GM12878 (cell line): Measurements from ENCODE around the gene DUSP8. TPM values are rescaled to one million over a fixed set of nuclear protein-coding genes. Genes with fewer than 3 reads are reported as not detected.

ENCODE experiments used
- ATAC-seq: fragments of 200-7000 bp; cut with Tn5 transposase; 3 replicates; pipeline ENCODE4 v1.9.1; 2020; ENCODE audit warnings: mild to moderate bottlenecking, moderate library complexity
- BruUV-seq: library from RNA; stranded (reverse); fragments of 400-500 nt; replicated peaks from 2 replicates; lab custom pipeline; 2021; lab: Mats Ljungman, UMichigan
- CTCF ChIA-PET: fragments of 300-600 bp; sonication (Branson Sonifier 250); formaldehyde crosslinking; extraction: SDS; loops from one replicate; lab custom pipeline; 2021; ENCODE audit warnings: inconsistent platforms; lab: Yijun Ruan, JAX
- POLR2A ChIA-PET: fragments of 350-600 bp; formaldehyde crosslinking; extraction: SDS; loops from one replicate; lab custom pipeline; 2021; ENCODE audit warnings: inconsistent platforms; lab: Charles Lee
- RAD21 ChIA-PET: fragments of 300-600 bp; sonication (Branson Sonifier 250); formaldehyde crosslinking; loops from one replicate; lab custom pipeline; 2023; ENCODE audit warnings: antibody characterized with exemption; ENCODE audit not compliant: unreplicated experiment; lab: Charles Lee
- SMC1A ChIA-PET: fragments of 300-600 bp; sonication (Branson Sonifier 250); formaldehyde crosslinking; loops from one replicate; lab custom pipeline; 2023; ENCODE audit not compliant: unreplicated experiment, uncharacterized antibody; lab: Charles Lee
- DNase-seq: peaks from one replicate; pipeline ENCODE4 v3.0.0-alpha.2; 2011; ENCODE audit warnings: low read depth, low spot score
- FAIRE-seq: peaks from 3 replicates; lab custom pipeline; 2011; peaks lifted over from hg19 to GRCh38; lab: Jason Lieb, UNC
- H2AFZ ChIP-seq: 2 replicates; pipeline ENCODE4 v1.6.0; 2011; ENCODE audit warnings: low read depth, low read length, control low read depth; ENCODE audit not compliant: control insufficient read depth
- H3K27ac ChIP-seq: 2 replicates; pipeline ENCODE4 v1.5.1; 2011; ENCODE audit warnings: control low read depth; ENCODE audit not compliant: control insufficient read depth, insufficient read depth
- H3K27me3 ChIP-seq, 2 experiments: replicated peaks in 1 of 2; 2 replicates each; pipeline versions ENCODE4 v1.6.0 to v1.6.1; 2011; ENCODE audit warnings: low read length in 1 of 2; ENCODE audit not compliant: control insufficient read depth in 2 of 2, insufficient read depth in 2 of 2
- H3K36me3 ChIP-seq, 2 experiments: 2 replicates each; pipeline ENCODE4 v1.5.1; 2011; ENCODE audit warnings: low read length in 1 of 2; ENCODE audit not compliant: control insufficient read depth in 2 of 2, insufficient read depth in 2 of 2
- H3K4me1 ChIP-seq: 2 replicates; pipeline ENCODE4 v1.6.1; 2011; ENCODE audit warnings: mild to moderate bottlenecking, low read length, moderate library complexity, mixed read lengths; ENCODE audit not compliant: control insufficient read depth, insufficient read depth
- H3K4me2 ChIP-seq: 2 replicates; pipeline ENCODE4 v1.6.0; 2011; ENCODE audit warnings: control low read depth; ENCODE audit not compliant: control insufficient read depth, insufficient read depth
- H3K4me3 ChIP-seq: fragments of 200-600 bp; sonication (generic); 2 replicates; pipeline ENCODE4 v1.5.1; 2016
- H3K79me2 ChIP-seq: 2 replicates; pipeline ENCODE4 v1.6.0; 2011; ENCODE audit warnings: low read length; ENCODE audit not compliant: control insufficient read depth, insufficient read depth
- H3K9ac ChIP-seq: 2 replicates; pipeline ENCODE4 v1.8.0; 2011; ENCODE audit warnings: low read length, control low read depth, mixed read lengths; ENCODE audit not compliant: control insufficient read depth, insufficient read depth
- H3K9me3 ChIP-seq: replicated peaks from 3 replicates; pipeline ENCODE4 v1.5.1; 2011; ENCODE audit warnings: mild to moderate bottlenecking, low read length; ENCODE audit not compliant: control insufficient read depth, insufficient read depth
- H4K20me1 ChIP-seq: 2 replicates; pipeline ENCODE4 v1.6.0; 2011; ENCODE audit not compliant: control insufficient read depth, insufficient read depth
- ATF2 ChIP-seq: IDR thresholded peaks from 2 replicates; pipeline ENCODE4 v1.6.1; 2012; ENCODE audit warnings: low read length, inconsistent platforms
- BACH1 ChIP-seq: fragments of 450-650 bp; IDR thresholded peaks from 2 replicates; pipeline ENCODE4 v1.6.1; 2017; ENCODE audit warnings: mild to moderate bottlenecking, borderline replicate concordance
- CBX3 ChIP-seq: fragments of 200-600 bp; sonication (generic); IDR thresholded peaks from 2 replicates; pipeline ENCODE4 v1.6.1; 2016; ENCODE audit warnings: low read depth, borderline replicate concordance
- CEBPB ChIP-seq, 2 experiments: fragments of 150-350 bp in 1 of 2; IDR thresholded peaks; 2 replicates each; pipeline ENCODE4 v1.6.1; 2012 to 2014; ENCODE audit warnings: low read depth in 2 of 2, low read length in 2 of 2, borderline replicate concordance in 1 of 2, inconsistent platforms in 1 of 2
- CHD2 ChIP-seq: IDR thresholded peaks from 2 replicates; pipeline ENCODE4 v1.6.1; 2011; ENCODE audit warnings: low read depth, low read length, improper control_type of control experiment, borderline replicate concordance
- CHD4 ChIP-seq: fragments of 200-600 bp; sonication (generic); IDR thresholded peaks from 2 replicates; pipeline ENCODE4 v1.6.1; 2016; ENCODE audit warnings: mild to moderate bottlenecking
- E2F8 ChIP-seq: fragments of 450-650 bp; IDR thresholded peaks from 2 replicates; pipeline ENCODE4 v1.6.1; 2018; ENCODE audit warnings: mild to moderate bottlenecking, low read depth, moderate library complexity; ENCODE audit not compliant: partially characterized antibody
- KDM1A ChIP-seq: fragments of 200-600 bp; sonication (generic); IDR thresholded peaks from 2 replicates; pipeline ENCODE4 v1.6.1; 2016; ENCODE audit warnings: borderline replicate concordance
- MTA3 ChIP-seq: IDR thresholded peaks from 2 replicates; pipeline ENCODE4 v1.6.1; 2012; ENCODE audit warnings: low read length, inconsistent platforms, borderline replicate concordance
- MXI1 ChIP-seq: fragments of 150-350 bp; IDR thresholded peaks from 2 replicates; pipeline ENCODE4 v1.6.1; 2011; ENCODE audit warnings: low read depth, mild to moderate bottlenecking, inconsistent platforms, low read length, improper control_type of control experiment
- NFXL1 ChIP-seq: fragments of 450-650 bp; IDR thresholded peaks from 2 replicates; pipeline ENCODE4 v1.6.1; 2017; ENCODE audit warnings: antibody characterized with exemption, mild to moderate bottlenecking, borderline replicate concordance
- POLR2AphosphoS5 ChIP-seq: IDR thresholded peaks from 2 replicates; pipeline ENCODE4 v1.6.1; 2011; ENCODE audit warnings: mild to moderate bottlenecking, low read length, inconsistent platforms
- RUNX3 ChIP-seq: IDR thresholded peaks from 2 replicates; pipeline ENCODE4 v1.6.1; 2012; ENCODE audit warnings: low read length, inconsistent platforms
- TBL1XR1 ChIP-seq: IDR thresholded peaks from 2 replicates; pipeline ENCODE4 v1.6.1; 2012; ENCODE audit warnings: low read depth, low read length, improper control_type of control experiment
- WGBS: methylation state at CpG from one replicate; pipeline ENCODE4 v1.1.6; 2016; ENCODE audit warnings: low lambda C conversion rate; ENCODE audit not compliant: insufficient replicate concordance, insufficient coverage; ENCODE audit errors: missing lambda C conversion rate; 5-methylcytosine and 5-hydroxymethylcytosine counted together
- in situ Hi-C: fragments of 300-500 bp; cut with MboI; formaldehyde crosslinking; loops from 9 replicates; pipeline ENCODE4 v1.14.3; 2018; ENCODE audit warnings: mixed read lengths
- intact Hi-C: fragments of 100-400 bp; cut with micrococcal nuclease; formaldehyde crosslinking; loops from one replicate; pipeline ENCODE4 v1.14.2; 2022; ENCODE audit not compliant: unreplicated experiment
- polyA plus RNA-seq, 11 experiments: library from polyadenylated mRNA; depleted of rRNA in 4 of 11; unstranded in 6 of 11; stranded (reverse) in 5 of 11; fragments of >200 nt; fragmentation: Nextera tagmentation in 4 of 11; fragmentation: Illumina TruSeq in 1 of 11; extraction: Ambion mirVana in 4 of 11; extraction: Trizol in 1 of 11; gene quantifications; 1 replicate in 1 of 11; 2 replicates in 10 of 11; pipeline versions ENCODE4 v1.2.1 to v1.2.3, GENCODE V29; 2011 to 2016; ENCODE audit warnings: inconsistent platforms in 2 of 11, missing spikeins in 2 of 11, low read depth in 1 of 11
- total RNA-seq, 4 experiments: library from RNA; depleted of rRNA in 3 of 4; stranded (reverse); fragments of >200 nt in 3 of 4; fragmentation: Illumina TruSeq in 1 of 4; extraction: Trizol in 1 of 4; gene quantifications; 2 replicates each; pipeline versions ENCODE4 v1.2.1 to v1.2.3, GENCODE V29; 2013 to 2021
- TF ChIP-seq, protein P1 (sequence below): fragments of 150-350 bp; IDR thresholded peaks from 2 replicates; pipeline ENCODE4 v1.6.1; 2016; ENCODE audit warnings: low read depth, low read length
- TF ChIP-seq, protein P2 (sequence below): fragments of 150-350 bp; IDR thresholded peaks from 2 replicates; pipeline ENCODE4 v1.6.1; 2014; ENCODE audit warnings: mild to moderate bottlenecking, low read depth, low read length

DUSP8 gene
- total and polyA plus RNA-seq, 10 of the 15 experiments (the other 5 are each of a cell fraction or from before 2014, with no cell fraction given): 0.04 to 1.7 (median 0.26) TPM; not detected in 6

GRCh38 chr11:1534682-1535081 is 37.4 kb downstream of the DUSP8 start:
- in situ Hi-C loops: no loop called here
- no peak for FAIRE-seq
- Histone ChIP-seq H3K27me3 (no peaks in the 10 kb centered on the region; a peak in 1 of 4 replicates), H3K4me3 (no peak overlapping the region), H3K27ac (no peak overlapping the region), H3K79me2 (peaks cover 8% of the 10 kb centered on the region), H3K9ac (no peak overlapping the region), H3K9me3 (no peaks in the 10 kb centered on the region), H3K4me2 (no peak overlapping the region), H3K36me3 (peaks cover 0 to 3% of the 10 kb centered on the region in 2 experiments; a peak in 2 of 4 replicates), H3K4me1 (no peaks in the 10 kb centered on the region), H2AFZ (no peak overlapping the region), H4K20me1 (peaks cover 7% of the 10 kb centered on the region; the same call in 1 of the 2 replicates)
- no peak for ATAC-seq
- RAD21 ChIA-PET: no interaction called here
- BruUV-seq: no TSS peak
- no peak for DNase-seq
- POLR2A ChIA-PET: interaction anchor here (1.2 kb wide), 1 partner anchor 13 kb away, joined by 3 read pairs; no protein-coding TSS in a partner anchor
- SMC1A ChIA-PET: no interaction called here
- WGBS: 91% methylated on average over 14 of the region's 14 CpGs
- CTCF ChIA-PET: no interaction called here
- intact Hi-C loops: no loop called here
- no peak for TF ChIP-seq CHD4
- no peak for TF ChIP-seq CEBPB (IDR thresholded peaks at IDR 0.05; ENCODE audit: borderline replicate concordance in 1 of 2, low read depth in 2 of 2, low read length in 2 of 2)
- TF ChIP-seq KDM1A: no peak
- TF ChIP-seq, protein P1, sequence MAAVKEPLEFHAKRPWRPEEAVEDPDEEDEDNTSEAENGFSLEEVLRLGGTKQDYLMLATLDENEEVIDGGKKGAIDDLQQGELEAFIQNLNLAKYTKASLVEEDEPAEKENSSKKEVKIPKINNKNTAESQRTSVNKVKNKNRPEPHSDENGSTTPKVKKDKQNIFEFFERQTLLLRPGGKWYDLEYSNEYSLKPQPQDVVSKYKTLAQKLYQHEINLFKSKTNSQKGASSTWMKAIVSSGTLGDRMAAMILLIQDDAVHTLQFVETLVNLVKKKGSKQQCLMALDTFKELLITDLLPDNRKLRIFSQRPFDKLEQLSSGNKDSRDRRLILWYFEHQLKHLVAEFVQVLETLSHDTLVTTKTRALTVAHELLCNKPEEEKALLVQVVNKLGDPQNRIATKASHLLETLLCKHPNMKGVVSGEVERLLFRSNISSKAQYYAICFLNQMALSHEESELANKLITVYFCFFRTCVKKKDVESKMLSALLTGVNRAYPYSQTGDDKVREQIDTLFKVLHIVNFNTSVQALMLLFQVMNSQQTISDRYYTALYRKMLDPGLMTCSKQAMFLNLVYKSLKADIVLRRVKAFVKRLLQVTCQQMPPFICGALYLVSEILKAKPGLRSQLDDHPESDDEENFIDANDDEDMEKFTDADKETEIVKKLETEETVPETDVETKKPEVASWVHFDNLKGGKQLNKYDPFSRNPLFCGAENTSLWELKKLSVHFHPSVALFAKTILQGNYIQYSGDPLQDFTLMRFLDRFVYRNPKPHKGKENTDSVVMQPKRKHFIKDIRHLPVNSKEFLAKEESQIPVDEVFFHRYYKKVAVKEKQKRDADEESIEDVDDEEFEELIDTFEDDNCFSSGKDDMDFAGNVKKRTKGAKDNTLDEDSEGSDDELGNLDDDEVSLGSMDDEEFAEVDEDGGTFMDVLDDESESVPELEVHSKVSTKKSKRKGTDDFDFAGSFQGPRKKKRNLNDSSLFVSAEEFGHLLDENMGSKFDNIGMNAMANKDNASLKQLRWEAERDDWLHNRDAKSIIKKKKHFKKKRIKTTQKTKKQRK: no peak
- TF ChIP-seq RUNX3: no peak
- TF ChIP-seq NFXL1: no peak
- no peak for TF ChIP-seq ATF2
- TF ChIP-seq MTA3: no peak
- no peak for TF ChIP-seq TBL1XR1
- no peak for TF ChIP-seq MXI1
- no peak for TF ChIP-seq E2F8
- TF ChIP-seq CBX3: no peak
- TF ChIP-seq, protein P2, sequence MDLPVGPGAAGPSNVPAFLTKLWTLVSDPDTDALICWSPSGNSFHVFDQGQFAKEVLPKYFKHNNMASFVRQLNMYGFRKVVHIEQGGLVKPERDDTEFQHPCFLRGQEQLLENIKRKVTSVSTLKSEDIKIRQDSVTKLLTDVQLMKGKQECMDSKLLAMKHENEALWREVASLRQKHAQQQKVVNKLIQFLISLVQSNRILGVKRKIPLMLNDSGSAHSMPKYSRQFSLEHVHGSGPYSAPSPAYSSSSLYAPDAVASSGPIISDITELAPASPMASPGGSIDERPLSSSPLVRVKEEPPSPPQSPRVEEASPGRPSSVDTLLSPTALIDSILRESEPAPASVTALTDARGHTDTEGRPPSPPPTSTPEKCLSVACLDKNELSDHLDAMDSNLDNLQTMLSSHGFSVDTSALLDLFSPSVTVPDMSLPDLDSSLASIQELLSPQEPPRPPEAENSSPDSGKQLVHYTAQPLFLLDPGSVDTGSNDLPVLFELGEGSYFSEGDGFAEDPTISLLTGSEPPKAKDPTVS: no peak
- no peak for TF ChIP-seq CHD2
- no peak for TF ChIP-seq POLR2AphosphoS5
- no peak for TF ChIP-seq BACH1
